ENCODE results near the gene TM4SF5. TPM values are rescaled to one million over a fixed set of nuclear protein-coding genes. Genes with fewer than 3 reads are reported as not detected.

The TM4SF5 gene
- total RNA-seq, 1 donor from 2014 or later: 5.3 TPM

GRCh38 chr17:4811471-4811870 lies 39.8 kb downstream of the TM4SF5 start:
- Mint-ChIP-seq H3K27ac (peak overlapping the region; percentile 16), H3K36me3 (peaks cover 20% of the 10 kb centered on the region), H3K4me3 (no peak overlapping the region), H3K27me3 (no peaks in the 10 kb centered on the region), H3K9me3 (no peaks in the 10 kb centered on the region), H3K4me1 (ENCODE audit: unreplicated experiment) (peaks cover 13% of the 10 kb centered on the region)
- no peak for TF ChIP-seq CTCF (conservative IDR thresholded peaks at IDR 0.05)
- no peak for DNase-seq (ENCODE audit: extremely low spot score, unreplicated experiment)

GRCh38 chr17:4812690-4813089 lies 41.0 kb downstream of the TM4SF5 start:
- Mint-ChIP-seq H3K27me3 (no peaks in the 10 kb centered on the region), H3K9me3 (no peaks in the 10 kb centered on the region), H3K36me3 (peaks cover 20% of the 10 kb centered on the region), H3K4me3 (no peak overlapping the region), H3K27ac (no peak overlapping the region), H3K4me1 (ENCODE audit: unreplicated experiment) (peaks cover 11% of the 10 kb centered on the region)
- DNase-seq (ENCODE audit: extremely low spot score, unreplicated experiment): no peak
- no peak for TF ChIP-seq CTCF (conservative IDR thresholded peaks at IDR 0.05)

GRCh38 chr17:4815043-4815675 lies 43.5 kb downstream of the TM4SF5 start:
- Mint-ChIP-seq H3K27me3 (no peaks in the 10 kb centered on the region), H3K9me3 (no peaks in the 10 kb centered on the region), H3K27ac (no peak overlapping the region), H3K4me1 (ENCODE audit: unreplicated experiment) (no peaks in the 10 kb centered on the region), H3K36me3 (peaks cover 20% of the 10 kb centered on the region), H3K4me3 (no peak overlapping the region)
- no peak for DNase-seq (ENCODE audit: extremely low spot score, unreplicated experiment)
- TF ChIP-seq CTCF (conservative IDR thresholded peaks at IDR 0.05): peak; percentile 57

GRCh38 chr17:4816826-4817225 lies 45.1 kb downstream of the TM4SF5 start:
- H3K27ac Mint-ChIP-seq: no peak overlapping the region
- no peaks in the 10 kb centered on the region for H3K4me1 Mint-ChIP-seq (ENCODE audit: unreplicated experiment)
- H3K9me3 Mint-ChIP-seq: no peaks in the 10 kb centered on the region
- H3K4me3 Mint-ChIP-seq: no peak overlapping the region
- DNase-seq (ENCODE audit: extremely low spot score, unreplicated experiment): no peak
- no peak for TF ChIP-seq CTCF (conservative IDR thresholded peaks at IDR 0.05)
- peaks cover 14% of the 10 kb centered on the region for H3K36me3 Mint-ChIP-seq
- no peaks in the 10 kb centered on the region for H3K27me3 Mint-ChIP-seq

- DNase-seq (ENCODE audit: extremely low spot score, unreplicated experiment): no peak
- H3K9me3 Mint-ChIP-seq: no peaks in the 10 kb centered on the region
- H3K36me3 Mint-ChIP-seq: peaks cover 11% of the 10 kb centered on the region
- H3K27me3 Mint-ChIP-seq: no peaks in the 10 kb centered on the region
- TF ChIP-seq CTCF (conservative IDR thresholded peaks at IDR 0.05): no peak
- no peak overlapping the region for H3K4me3 Mint-ChIP-seq
- H3K27ac Mint-ChIP-seq: no peak overlapping the region
- no peaks in the 10 kb centered on the region for H3K4me1 Mint-ChIP-seq (ENCODE audit: unreplicated experiment)
Measured at GRCh38 chr17:4818276-4818675, 46.6 kb downstream of the TM4SF5 start.

- Mint-ChIP-seq H3K36me3 (peaks cover 5% of the 10 kb centered on the region), H3K4me3 (no peak overlapping the region), H3K9me3 (no peaks in the 10 kb centered on the region), H3K4me1 (ENCODE audit: unreplicated experiment) (no peaks in the 10 kb centered on the region), H3K27ac (no peak overlapping the region), H3K27me3 (no peaks in the 10 kb centered on the region)
- no peak for TF ChIP-seq CTCF (conservative IDR thresholded peaks at IDR 0.05)
- no peak for DNase-seq (ENCODE audit: extremely low spot score, unreplicated experiment)
Measured at GRCh38 chr17:4822835-4823234, 51.1 kb downstream of the TM4SF5 start.

Measured in type B pancreatic cell (in vitro differentiated cells).